ENCODE data around the gene ACADSB. TPM values are rescaled to one million over a fixed set of nuclear protein-coding genes. Genes with fewer than 3 reads are reported as not detected.

ACADSB gene
- total RNA-seq, 1 donor from 2014 or later, result 9.9 TPM

DNA sequence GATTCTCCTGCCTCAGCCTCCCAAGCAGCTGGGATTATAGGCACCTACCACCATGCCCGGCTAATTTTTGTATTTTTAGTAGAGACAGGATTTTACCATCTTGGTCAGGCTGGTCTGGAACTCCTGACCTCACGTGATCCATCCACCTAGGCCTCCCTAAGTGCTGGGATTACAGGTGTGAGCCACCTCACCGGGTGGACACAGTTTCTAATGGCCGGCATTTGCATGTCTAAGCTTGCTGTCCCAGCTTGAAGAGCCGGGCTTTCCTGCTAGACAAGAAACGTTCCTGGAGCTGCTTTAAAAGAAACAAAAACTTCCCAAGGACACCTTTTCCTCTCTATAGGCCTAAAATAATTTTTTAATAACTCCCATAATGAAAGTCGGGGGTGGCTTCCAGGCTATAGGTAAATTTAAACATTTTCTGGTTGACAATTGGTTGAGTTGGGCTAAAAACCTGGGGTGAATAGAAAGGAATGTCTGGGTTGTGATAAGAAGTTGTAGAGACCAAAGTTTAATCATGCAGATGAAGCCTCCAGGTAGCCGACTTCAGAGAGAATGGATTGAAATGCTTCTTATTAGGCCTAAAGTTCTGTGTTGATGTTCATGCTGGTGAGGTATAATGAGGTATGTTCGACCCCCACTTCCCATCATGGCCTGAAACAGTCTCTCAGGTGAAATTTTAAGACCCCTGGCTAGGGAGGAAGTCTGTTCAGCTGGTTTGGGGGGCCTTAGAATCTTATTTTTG is 8.8 kb downstream of the ACADSB start:
- peaks cover 2% of the 10 kb centered on the region for H3K27me3 Mint-ChIP-seq (ENCODE audit: unreplicated experiment)
- no peak overlapping the region for H3K4me3 Mint-ChIP-seq (ENCODE audit: unreplicated experiment)
- H3K27ac Mint-ChIP-seq (ENCODE audit: unreplicated experiment), result no peak overlapping the region
- H3K9me3 Mint-ChIP-seq (ENCODE audit: unreplicated experiment), result no peaks in the 10 kb centered on the region
- H3K4me1 Mint-ChIP-seq (ENCODE audit: low read depth, unreplicated experiment), result no peaks in the 10 kb centered on the region
- no peak for DNase-seq
- TF ChIP-seq, protein P1, sequence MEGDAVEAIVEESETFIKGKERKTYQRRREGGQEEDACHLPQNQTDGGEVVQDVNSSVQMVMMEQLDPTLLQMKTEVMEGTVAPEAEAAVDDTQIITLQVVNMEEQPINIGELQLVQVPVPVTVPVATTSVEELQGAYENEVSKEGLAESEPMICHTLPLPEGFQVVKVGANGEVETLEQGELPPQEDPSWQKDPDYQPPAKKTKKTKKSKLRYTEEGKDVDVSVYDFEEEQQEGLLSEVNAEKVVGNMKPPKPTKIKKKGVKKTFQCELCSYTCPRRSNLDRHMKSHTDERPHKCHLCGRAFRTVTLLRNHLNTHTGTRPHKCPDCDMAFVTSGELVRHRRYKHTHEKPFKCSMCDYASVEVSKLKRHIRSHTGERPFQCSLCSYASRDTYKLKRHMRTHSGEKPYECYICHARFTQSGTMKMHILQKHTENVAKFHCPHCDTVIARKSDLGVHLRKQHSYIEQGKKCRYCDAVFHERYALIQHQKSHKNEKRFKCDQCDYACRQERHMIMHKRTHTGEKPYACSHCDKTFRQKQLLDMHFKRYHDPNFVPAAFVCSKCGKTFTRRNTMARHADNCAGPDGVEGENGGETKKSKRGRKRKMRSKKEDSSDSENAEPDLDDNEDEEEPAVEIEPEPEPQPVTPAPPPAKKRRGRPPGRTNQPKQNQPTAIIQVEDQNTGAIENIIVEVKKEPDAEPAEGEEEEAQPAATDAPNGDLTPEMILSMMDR (IDR thresholded peaks at IDR 0.05; ENCODE audit: partially characterized antibody, unreplicated experiment), result no peak
- peaks cover 5% of the 10 kb centered on the region for H3K36me3 Mint-ChIP-seq (ENCODE audit: unreplicated experiment)

DNA sequence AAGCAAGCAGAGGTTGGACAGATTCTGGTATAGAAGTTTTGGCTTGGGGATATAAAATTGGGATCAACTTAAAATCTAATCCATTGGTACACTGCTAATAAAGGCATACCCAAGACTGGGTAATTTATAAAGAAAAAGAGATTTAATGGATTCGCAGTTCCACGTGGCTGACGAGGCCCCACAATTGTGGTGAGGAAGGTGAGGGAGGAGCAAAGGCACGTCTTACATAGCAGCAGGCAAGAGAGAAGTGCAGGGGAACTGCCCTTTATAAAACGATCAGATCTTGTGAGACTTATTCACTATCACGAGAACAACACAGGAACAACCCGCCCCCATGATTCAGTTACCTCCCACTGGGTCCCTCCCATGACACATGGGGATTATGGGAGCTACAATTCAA is 9.7 kb downstream of the ACADSB start:
- H3K27me3 Mint-ChIP-seq (ENCODE audit: unreplicated experiment), result peaks cover 2% of the 10 kb centered on the region
- DNase-seq, result no peak
- no peak overlapping the region for H3K4me3 Mint-ChIP-seq (ENCODE audit: unreplicated experiment)
- H3K36me3 Mint-ChIP-seq (ENCODE audit: unreplicated experiment), result peaks cover 5% of the 10 kb centered on the region
- H3K9me3 Mint-ChIP-seq (ENCODE audit: unreplicated experiment), result no peaks in the 10 kb centered on the region
- TF ChIP-seq, protein P1 (IDR thresholded peaks at IDR 0.05; ENCODE audit: partially characterized antibody, unreplicated experiment), result no peak
- no peak overlapping the region for H3K27ac Mint-ChIP-seq (ENCODE audit: unreplicated experiment)
- H3K4me1 Mint-ChIP-seq (ENCODE audit: low read depth, unreplicated experiment), result no peaks in the 10 kb centered on the region

DNA sequence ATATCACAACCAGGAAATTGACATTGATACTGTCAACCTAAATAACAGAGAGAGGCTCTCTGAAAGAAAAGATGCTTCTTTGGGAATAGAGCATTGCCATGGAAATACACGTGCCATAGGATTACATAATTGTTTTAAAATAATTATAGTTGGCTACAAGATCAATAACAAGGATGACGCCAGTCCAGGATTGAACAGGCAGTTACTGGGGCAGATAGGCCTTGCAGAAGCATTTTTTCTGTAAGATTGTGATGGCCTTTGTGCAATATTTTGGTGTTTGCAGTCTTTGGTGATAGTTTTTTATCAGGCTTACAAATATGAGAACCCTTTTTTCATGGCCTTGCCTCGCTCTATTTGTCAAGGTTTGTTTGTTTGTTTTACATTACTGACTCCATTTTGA is 10.5 kb downstream of the ACADSB start:
- no peak for DNase-seq
- no peak overlapping the region for H3K27ac Mint-ChIP-seq (ENCODE audit: unreplicated experiment)
- peaks cover 2% of the 10 kb centered on the region for H3K27me3 Mint-ChIP-seq (ENCODE audit: unreplicated experiment)
- no peak overlapping the region for H3K4me3 Mint-ChIP-seq (ENCODE audit: unreplicated experiment)
- H3K4me1 Mint-ChIP-seq (ENCODE audit: low read depth, unreplicated experiment), result no peaks in the 10 kb centered on the region
- TF ChIP-seq, protein P1 (IDR thresholded peaks at IDR 0.05; ENCODE audit: partially characterized antibody, unreplicated experiment), result no peak
- H3K9me3 Mint-ChIP-seq (ENCODE audit: unreplicated experiment), result no peaks in the 10 kb centered on the region
- H3K36me3 Mint-ChIP-seq (ENCODE audit: unreplicated experiment), result peaks cover under 1% of the 10 kb centered on the region

DNA sequence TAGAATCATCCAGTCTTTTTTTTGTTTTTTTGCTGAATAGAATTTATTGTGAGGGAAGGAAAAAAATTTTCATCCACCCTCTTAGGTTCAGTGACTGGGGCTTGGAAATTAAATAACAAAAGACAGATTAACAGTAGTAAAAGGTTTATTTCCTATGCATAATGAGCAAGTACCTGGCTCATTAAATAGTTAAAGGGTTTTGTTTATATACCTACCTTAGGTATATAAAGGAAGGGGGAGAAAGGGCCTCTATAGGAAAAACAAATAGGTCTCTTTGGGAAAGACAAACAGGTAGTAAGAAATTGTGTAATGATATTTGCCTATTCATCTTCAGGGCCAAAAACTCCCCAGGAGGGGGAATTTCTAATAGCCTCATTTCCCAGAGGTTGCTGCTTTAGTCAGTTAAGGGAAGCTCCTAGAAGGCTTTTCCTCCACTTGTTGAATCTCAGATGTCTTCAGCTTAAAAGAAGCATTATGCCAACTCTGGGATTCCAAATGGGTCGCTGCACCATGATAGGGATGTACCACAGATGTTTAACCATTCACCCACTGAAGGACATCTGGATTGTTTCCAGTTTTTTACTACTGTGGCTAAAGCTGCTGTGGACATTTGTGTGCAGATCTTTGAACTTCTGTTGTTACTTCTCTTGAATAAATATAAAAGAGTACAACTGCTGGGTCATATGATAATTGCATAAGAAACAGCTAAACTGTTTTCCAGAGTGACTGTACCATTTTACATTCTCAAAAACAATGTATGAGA is 11.3 kb downstream of the ACADSB start:
- Mint-ChIP-seq H3K27ac (ENCODE audit: unreplicated experiment) (no peak overlapping the region), H3K36me3 (ENCODE audit: unreplicated experiment) (no peaks in the 10 kb centered on the region), H3K4me1 (ENCODE audit: low read depth, unreplicated experiment) (no peaks in the 10 kb centered on the region), H3K27me3 (ENCODE audit: unreplicated experiment) (peaks cover 1% of the 10 kb centered on the region), H3K9me3 (ENCODE audit: unreplicated experiment) (no peaks in the 10 kb centered on the region), H3K4me3 (ENCODE audit: unreplicated experiment) (no peak overlapping the region)
- no peak for DNase-seq
- TF ChIP-seq, protein P1 (IDR thresholded peaks at IDR 0.05; ENCODE audit: partially characterized antibody, unreplicated experiment), result no peak

DNA sequence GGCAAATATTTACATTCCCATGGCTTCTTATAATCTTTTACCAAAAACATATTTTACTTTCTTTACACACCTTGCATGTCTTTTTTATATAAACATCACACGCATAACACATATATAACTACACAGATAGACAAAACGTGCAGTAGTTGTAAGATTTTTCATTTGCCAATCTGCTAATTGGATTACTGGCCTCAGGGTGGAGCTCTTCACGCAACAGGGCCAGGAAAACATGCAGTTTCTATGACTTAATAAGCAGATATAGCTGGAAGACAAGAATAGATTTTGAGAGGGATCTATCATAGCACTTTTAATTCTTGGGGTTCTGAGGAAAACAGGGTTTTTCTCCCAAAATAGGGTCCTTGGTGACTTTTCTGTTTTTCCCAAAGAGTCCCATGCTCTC is 12.7 kb downstream of the ACADSB start:
- Mint-ChIP-seq H3K36me3 (ENCODE audit: unreplicated experiment) (no peaks in the 10 kb centered on the region), H3K27ac (ENCODE audit: unreplicated experiment) (no peak overlapping the region), H3K4me3 (ENCODE audit: unreplicated experiment) (no peak overlapping the region), H3K9me3 (ENCODE audit: unreplicated experiment) (no peaks in the 10 kb centered on the region), H3K27me3 (ENCODE audit: unreplicated experiment) (no peaks in the 10 kb centered on the region), H3K4me1 (ENCODE audit: low read depth, unreplicated experiment) (no peaks in the 10 kb centered on the region)
- TF ChIP-seq, protein P1 (IDR thresholded peaks at IDR 0.05; ENCODE audit: partially characterized antibody, unreplicated experiment), result no peak
- no peak for DNase-seq
